Embryonic facial prominence (tissue), 1 donor: Measurements from ENCODE around the gene HNMT.
"Not testable (repeated sequence)": the region's sequence is repeated elsewhere in the genome, so short reads cannot be mapped to it uniquely, and the experiment has no call there.

Experiments
- DNase-seq: peaks from one replicate; pipeline ENCODE4 v3.0.0-alpha.2; 2016; ENCODE audit errors: extremely low spot score

Gene HNMT

GRCh38 chr2:137964066-137964858, at the start of gene HNMT:
HNMT (plus strand) TSS chr2:137964473; CDS start chr2:137964492, 19 bp downstream.
- peak; percentile 18 for DNase-seq

DNA sequence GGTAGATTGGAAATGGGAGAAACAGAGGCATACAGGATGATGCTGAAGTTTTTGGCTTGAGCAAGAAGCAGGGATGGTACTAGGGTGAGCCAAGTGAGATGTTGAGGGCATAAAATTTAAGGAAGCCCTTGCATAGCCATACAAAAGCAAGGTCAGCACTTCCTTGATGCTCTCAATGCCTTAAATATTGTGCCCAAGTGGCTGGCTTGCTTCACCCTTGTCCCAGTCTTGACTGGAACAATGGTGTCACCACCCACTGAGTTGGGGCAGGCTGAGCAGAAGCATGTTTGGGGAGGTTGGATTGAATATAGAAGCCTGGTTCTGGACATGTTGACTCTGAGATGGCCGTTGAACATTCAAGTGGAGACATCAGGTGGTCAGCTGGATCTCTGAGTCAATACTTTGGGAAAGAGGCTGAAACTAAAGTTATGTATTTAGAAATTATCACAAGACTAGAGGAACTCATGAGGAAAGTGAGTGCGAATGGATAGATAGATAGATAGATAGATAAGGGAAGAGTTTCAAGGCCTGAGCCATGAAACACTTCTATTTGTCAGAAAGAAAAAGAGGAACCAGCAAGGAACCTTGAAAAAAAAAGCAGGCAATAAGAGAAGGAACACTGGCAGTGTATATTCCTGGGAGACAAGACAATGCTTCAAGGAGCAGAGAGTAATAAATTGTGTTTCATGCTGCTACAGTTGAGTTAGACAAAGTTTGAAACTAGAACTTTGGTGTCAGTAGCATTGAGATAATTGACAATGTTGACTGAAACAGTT, 43.0 kb upstream of the HNMT start:
- no peak for DNase-seq

DNA sequence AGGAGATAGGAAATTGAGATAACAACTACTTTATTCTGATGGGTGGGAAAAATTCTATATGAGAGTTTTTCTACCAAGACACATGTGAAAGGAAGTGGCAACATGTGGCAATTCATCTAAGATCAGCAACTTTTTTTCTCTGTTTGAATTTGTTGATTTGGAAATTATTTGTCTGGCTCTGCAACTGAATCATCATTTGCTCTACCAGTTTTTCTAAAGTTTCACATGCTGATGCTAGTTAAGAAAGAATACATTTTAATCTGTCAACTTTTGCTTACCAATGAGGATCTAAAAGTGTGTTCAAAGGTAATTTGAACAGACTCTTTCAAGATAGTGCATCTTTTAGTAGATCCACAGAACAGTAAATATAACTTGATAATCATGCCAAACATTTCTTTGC, 42.1 kb upstream of the HNMT start:
- DNase-seq, result not testable (repeated sequence)

GRCh38 chr2:137924019-137924418, 40.3 kb upstream of the HNMT start:
- DNase-seq, result no peak

- no peak for DNase-seq
Observed at GRCh38 chr2:137925599-137925998, 38.7 kb upstream of the HNMT start.

DNA sequence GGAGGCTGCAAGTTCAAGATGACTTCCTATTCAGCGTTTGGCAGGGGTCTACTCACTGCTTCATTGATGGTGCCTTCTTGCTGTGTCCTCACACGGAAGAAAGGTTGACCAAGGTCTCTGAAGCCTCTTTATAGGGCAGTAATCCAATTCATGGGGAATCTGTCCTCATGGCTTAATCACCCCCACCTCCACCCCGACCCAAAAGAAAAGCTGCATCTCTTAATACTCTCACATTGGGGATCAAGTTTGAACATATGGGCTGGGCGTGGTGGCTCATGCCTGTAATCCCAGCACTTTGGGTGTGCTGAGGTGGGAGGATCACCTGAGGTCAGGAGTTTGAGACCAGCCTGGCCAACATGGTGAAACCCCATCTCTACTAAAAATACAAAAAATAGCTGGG, 36.4 kb upstream of the HNMT start:
- no peak for DNase-seq

DNA sequence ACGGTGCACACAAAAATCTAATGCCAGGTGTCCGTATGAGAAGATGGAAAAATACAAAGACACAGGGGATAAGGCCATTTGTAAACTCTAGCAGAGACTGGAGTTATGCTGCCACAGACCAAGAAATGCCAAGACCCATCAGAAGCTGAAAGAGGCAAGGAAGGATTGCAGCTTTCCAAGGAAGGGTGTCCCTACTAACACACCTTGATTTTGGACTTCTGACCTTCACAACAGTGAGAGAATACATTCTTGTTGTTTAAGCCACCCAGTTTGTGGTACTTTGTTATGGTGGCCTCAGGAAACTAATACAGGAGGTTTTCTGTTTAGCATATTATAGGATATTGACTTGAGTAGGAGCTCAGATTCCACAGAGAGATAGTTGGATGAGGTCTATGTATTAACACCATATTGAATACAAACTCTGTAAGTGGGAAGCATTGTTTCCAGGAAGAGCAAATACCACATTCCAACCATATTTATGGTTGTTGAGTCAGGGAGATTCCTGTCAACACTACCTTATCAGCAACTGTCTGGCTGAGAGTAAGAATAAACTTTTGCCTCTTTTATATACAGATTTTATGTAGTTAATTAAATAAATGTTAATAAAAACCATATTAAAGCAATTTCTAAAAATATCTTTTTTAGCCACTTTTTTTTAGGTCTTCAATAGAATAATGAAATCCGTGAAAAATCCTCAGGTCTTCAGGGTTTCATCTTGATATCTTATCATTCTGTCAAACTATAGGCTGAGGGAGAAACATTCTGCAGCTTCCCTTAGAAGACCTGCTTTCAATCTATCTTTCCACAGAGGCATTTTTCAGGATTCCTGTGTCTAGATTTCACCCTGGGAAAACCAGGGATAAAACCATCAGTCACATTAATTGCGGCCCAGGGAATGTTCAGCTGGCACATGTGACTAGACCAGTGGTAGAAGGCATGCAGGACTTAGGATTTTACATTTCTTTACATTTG, 35.4 kb upstream of the HNMT start:
- DNase-seq, result no peak

- DNase-seq, result no peak
Observed at GRCh38 chr2:137929519-137929916, 34.8 kb upstream of the HNMT start.

- no peak for DNase-seq
Observed at GRCh38 chr2:137930146-137930545, 34.1 kb upstream of the HNMT start.

DNA sequence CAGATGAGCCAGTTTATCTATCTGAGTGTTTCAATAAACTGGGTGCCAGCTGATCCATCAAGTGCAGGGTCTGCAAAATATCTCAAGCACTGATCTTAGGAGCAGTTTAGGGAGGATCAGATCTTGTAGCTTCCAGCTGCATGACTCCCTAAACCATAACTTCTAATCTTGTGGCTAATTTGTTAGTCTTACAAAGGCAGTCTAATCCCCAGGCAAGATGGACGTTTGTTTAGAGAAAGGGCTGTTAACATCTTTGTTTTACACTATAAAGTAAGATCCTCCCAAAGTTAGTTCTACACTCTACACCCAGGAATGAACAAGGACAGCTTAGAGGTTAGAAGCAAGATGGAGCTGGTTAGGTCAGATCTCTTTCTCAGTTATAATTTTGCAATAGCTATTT, 28.7 kb upstream of the HNMT start:
- no peak for DNase-seq

DNA sequence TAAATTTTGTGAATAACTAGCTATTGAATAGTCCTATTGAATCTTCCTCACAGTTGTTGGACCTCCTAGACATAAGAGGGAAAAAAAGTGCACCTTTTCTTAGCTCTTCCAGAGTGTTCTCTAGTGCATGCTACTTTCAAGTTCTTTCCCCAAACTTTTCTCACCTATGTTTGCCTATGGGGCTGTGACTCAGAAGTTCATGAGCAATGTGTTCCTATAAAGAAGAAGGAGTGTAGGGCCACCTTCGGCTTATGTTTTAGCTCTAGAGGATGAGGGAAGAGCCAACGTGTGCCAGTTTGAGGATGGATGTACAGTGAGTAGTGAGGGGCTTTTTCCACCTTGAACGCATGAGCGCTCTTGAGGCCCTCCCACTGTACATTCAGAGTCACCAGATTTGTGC, 27.0 kb upstream of the HNMT start:
- DNase-seq, result no peak

DNA sequence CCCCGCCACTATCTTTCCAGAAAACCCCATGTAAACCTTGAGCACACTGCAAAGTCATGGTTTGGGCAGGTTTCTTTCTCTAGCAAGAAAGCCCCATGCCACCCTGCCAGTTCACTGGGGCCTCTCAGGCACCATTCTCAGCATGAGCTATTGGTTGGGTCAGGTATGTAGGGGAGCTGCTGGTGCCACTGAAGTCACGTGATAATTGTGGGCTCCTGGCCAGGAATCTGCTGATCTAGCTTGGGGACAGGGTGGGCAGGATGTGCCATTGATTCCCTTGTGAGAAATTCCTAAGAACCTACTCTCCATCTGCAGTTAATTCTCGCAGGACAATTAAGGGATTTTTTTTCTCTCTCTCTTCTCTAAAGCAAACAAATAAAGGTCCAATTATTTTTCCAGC, 26.5 kb upstream of the HNMT start:
- DNase-seq, result no peak

DNA sequence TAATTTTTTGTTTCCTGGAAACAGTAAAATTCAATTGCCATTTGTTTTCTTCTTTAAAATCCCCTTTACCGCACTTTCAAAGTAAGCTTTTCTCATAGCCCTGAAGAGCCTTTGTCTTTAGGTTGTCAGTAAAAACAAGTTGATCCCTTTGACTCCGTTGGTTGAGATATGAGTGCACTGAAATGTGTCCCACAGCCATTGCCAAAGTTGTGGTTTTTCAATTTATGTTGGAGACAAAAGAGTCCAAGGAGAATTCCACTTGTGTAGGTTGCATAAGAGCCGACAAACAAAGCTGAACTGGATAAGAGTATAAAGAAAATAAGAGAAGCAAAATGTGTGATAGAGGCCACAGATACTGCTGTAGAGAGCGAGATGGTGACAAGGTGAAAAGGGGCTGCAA, 26.1 kb upstream of the HNMT start:
- DNase-seq, result no peak

GRCh38 chr2:137939026-137939425, 25.2 kb upstream of the HNMT start:
- no peak for DNase-seq

GRCh38 chr2:137940154-137940553, 24.1 kb upstream of the HNMT start:
- DNase-seq, result no peak

DNA sequence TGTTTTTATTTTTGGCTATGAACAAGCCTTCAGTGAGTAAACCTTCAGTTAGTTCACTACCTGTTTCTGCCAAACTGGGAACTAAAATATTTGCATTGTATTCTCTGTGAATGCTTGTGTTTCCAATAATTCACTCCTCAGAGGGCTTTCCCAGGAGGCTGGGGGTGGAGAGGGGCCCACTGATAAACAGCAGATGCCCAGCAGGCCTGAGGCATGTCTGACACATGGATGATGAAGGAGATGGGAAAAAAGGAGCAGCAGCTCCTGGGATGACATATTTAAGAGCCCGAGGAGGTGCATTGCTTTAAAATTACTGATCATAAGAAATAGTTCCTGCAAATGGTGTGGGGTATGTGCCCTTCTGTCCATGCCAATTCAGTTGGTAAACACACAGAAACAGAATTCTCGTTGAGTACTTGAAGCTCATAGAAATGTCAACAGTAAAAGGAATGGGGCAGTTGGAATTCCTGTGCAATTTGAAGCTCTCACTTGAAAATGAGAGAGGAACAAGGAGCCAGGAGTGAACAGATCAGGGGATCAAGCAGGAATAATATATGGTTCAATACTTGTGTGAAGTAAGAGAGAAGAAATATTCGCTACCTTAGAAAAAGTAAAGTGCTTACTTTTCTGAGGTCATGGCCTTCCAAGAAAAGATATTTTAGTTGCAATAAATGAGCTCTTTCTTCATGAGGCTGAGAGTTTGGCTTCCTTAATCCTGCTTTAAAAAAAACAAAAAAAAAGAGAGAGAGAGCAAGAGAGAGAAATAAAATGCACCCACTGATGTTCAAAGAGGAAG, 22.0 kb upstream of the HNMT start:
- no peak for DNase-seq

DNA sequence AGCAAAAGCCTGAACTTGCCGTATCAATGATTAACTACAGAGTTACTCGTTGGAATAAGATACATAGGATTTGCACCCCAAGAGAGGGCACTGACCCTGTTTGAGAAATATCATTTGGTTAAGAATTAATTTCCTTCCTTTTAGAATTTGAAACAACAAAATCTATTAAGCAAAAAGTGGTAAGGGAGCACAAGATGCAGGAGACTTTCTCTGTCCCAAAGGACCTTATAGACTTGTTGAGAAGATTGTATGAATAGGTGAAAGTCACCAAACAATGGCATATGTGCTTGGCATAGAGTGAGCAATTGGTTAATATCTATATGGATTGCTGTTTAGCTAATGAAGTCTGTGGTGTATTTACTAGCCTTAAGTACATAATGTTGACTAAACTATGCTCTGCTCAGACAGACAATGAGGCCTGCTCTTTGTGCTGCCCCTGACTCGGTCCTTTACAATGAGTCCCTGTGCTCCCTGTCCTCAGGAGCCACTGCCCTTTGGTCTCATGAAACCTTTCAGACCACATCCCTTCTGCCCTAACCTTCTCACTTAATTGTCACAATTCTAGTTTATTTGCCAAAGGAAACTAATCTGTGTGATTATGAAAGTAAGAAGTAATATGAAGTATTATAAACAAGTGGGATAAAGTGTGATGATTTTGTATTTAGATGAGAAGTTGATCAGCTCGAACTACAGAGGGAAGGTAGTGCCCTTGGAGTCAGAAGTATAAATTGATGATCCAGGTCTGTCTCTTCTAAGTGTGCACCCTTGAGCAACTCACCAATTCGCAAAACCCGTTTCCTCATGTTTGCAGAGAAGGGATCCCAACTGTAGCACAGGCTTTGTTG, 21.2 kb upstream of the HNMT start:
- DNase-seq, result no peak

DNA sequence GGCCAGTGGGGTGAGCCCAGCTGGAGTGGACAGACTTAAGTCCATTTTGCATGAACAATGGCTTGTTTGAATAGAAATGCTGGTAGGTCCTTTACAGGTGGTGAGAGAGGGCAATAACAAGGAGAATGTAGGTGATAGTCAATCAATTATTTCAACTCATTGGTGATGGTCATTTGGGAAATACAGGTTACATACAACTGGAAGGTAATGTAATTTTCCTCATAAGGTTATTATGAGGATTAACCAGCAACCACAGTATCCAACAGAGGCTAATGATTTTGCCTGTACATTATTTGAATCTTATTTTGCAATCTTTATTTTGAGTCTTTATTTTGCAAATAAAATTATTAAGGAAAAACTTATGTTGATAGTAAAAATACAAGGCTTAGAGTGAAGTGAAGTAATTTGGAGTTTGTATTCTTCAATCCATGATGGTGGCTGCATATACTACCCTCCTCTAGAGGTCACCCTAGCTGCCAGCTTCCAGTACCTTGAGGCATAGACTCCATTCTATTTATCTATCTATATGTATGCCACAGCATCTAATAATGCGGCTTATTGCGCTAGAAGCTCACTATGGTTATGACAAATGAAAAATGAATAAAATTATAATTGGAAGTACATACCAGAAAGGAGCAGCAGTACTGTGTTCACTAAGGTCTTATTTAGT, 20.5 kb upstream of the HNMT start:
- no peak for DNase-seq

DNA sequence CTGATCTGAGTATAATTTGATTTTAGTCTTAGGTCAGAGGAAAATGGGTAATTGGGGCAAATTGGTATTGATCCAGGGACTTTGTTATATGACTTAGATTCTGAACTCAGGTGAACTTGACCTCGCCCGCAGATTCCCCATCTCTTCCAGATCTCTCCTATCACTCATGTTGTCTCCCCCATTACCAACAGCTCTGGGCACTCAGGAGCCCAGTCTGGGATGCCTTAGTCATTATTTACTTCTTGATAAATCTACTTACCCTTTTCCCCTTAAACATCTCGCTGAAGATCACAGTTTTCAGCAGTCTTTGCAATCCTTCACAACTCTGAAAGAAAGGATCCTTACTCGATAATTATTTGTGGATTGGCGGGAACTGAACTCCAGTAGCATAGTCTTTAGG, 19.6 kb upstream of the HNMT start:
- DNase-seq, result no peak

- no peak for DNase-seq
Observed at GRCh38 chr2:137945229-137945628, 19.0 kb upstream of the HNMT start.
